Kidney (tissue), 14 donors: Measurements from ENCODE around the gene USP3. TPM values are rescaled to one million over a fixed set of nuclear protein-coding genes. Genes with fewer than 3 reads are reported as not detected.
A peak's percentile ranks its signal among the peaks of the same experiment; 100 is the strongest.

Source experiments
- DNase-seq, 5 donors: peaks; one replicate each; pipeline ENCODE4 v3.0.0-alpha.2; 2013 to 2020
- FAIRE-seq: peaks from 2 replicates; lab custom pipeline; 2012; peaks lifted over from hg19 to GRCh38; lab: Jason Lieb, UNC
- H3K27ac ChIP-seq, 2 donors: one replicate each; pipeline ENCODE4 v1.7.0; 2013; ENCODE audit warnings: low read depth in 2 of 2, low read length in 2 of 2, inconsistent platforms in 1 of 2
- H3K27me3 ChIP-seq: one replicate; pipeline ENCODE4 v1.7.1; 2013; ENCODE audit warnings: low read length, inconsistent platforms; ENCODE audit not compliant: control insufficient read depth, insufficient read depth
- H3K36me3 ChIP-seq, 3 donors: one replicate each; pipeline versions ENCODE4 v1.7.0 to v1.7.1; 2013; ENCODE audit warnings: low read length in 3 of 3, control low read depth in 1 of 3, inconsistent platforms in 1 of 3; ENCODE audit not compliant: insufficient read depth in 3 of 3, control insufficient read depth in 2 of 3
- H3K4me1 ChIP-seq, 3 donors: one replicate each; pipeline versions ENCODE4 v1.7.0 to v1.7.1; 2013; ENCODE audit warnings: low read length in 3 of 3, inconsistent platforms in 1 of 3, low read depth in 1 of 3; ENCODE audit not compliant: control insufficient read depth in 2 of 3, insufficient read depth in 2 of 3
- H3K4me3 ChIP-seq, 3 donors: one replicate each; pipeline versions ENCODE4 v1.7.0 to v1.8.1; 2013; ENCODE audit warnings: low read length in 3 of 3, control low read depth in 1 of 3, inconsistent platforms in 1 of 3
- H3K9ac ChIP-seq, 3 donors: one replicate each; pipeline versions ENCODE4 v1.7.0 to v1.7.1; 2013; ENCODE audit warnings: low read length in 3 of 3, control low read depth in 1 of 3, inconsistent platforms in 1 of 3
- H3K9me3 ChIP-seq, 3 donors: one replicate each; pipeline versions ENCODE4 v1.7.0 to v1.7.1; 2013; ENCODE audit warnings: low read length in 3 of 3, control low read depth in 1 of 3, inconsistent platforms in 1 of 3; ENCODE audit not compliant: control insufficient read depth in 2 of 3, insufficient read depth in 1 of 3
- intact Hi-C: fragments of 100-400 bp; cut with DNase I; formaldehyde crosslinking; loops from one replicate; pipeline ENCODE4 v1.11.1; 2022
- polyA plus RNA-seq: library from polyadenylated mRNA; stranded (reverse); fragments of 350-450 nt; fragmentation: Illumina TruSeq; extraction: RNeasy Lipid Tissue Mini Kit (QIAGEN cat#74804); gene quantifications from one replicate; pipeline ENCODE4 v1.2.3, GENCODE V29; 2014; ENCODE audit warnings: low read depth, low replicate concordance; ENCODE audit not compliant: insufficient read depth
- total RNA-seq: library from RNA; stranded (reverse); fragmentation: NEBNext Ultra II Directional; extraction: Animal tissue kit (Norgen Biotek cat#: 25700); gene quantifications from one replicate; pipeline ENCODE4 v1.2.1, GENCODE V29; 2021
- TF ChIP-seq, protein P1 (sequence below): IDR thresholded peaks from 3 replicates; pipeline ENCODE4 v1.5.1; 2012; ENCODE audit warnings: mild to moderate bottlenecking, moderate library complexity, borderline replicate concordance; ENCODE audit not compliant: insufficient read depth; ENCODE audit errors: extremely low read depth
- donor health status: control.
- donor health status: control.
- donor health status: control.
- donor health status: control.
- donor health status: control.
- donor health status: DM: yes; HTN: yes; CAD: no.
- donor health status: Normal renal cell carcinoma (clear cell type).

The USP3 gene
- total and polyA plus RNA-seq, 2 donors from 2014 or later, result 25.2 to 72.5 TPM

DNA sequence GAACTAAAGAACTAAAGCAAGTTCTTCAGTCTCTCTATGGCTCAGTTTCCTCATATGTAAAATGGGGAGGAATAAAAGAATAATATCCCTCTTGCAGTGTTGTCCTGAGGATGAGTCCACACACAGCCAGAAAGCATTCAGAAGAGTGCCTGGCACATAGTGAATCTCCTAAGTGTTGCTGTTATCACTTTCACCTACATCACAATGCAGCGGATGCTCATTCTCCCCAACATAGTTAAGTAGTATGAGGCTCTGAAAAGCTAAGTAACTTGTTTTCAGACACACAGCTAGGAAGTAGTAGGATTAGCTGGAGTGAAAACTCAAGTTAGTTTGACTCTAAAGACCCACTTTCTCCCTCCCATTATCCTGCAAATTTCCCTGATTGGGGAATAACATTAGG lies 9.1 kb upstream of the USP3 start:
- TF ChIP-seq, protein P1, sequence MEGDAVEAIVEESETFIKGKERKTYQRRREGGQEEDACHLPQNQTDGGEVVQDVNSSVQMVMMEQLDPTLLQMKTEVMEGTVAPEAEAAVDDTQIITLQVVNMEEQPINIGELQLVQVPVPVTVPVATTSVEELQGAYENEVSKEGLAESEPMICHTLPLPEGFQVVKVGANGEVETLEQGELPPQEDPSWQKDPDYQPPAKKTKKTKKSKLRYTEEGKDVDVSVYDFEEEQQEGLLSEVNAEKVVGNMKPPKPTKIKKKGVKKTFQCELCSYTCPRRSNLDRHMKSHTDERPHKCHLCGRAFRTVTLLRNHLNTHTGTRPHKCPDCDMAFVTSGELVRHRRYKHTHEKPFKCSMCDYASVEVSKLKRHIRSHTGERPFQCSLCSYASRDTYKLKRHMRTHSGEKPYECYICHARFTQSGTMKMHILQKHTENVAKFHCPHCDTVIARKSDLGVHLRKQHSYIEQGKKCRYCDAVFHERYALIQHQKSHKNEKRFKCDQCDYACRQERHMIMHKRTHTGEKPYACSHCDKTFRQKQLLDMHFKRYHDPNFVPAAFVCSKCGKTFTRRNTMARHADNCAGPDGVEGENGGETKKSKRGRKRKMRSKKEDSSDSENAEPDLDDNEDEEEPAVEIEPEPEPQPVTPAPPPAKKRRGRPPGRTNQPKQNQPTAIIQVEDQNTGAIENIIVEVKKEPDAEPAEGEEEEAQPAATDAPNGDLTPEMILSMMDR, result no peak
- intact Hi-C loops, result no loop called here
- Histone ChIP-seq H3K36me3 (no peaks in the 10 kb centered on the region), H3K9ac (no peak overlapping the region), H3K4me3 (no peak overlapping the region), H3K27ac (no peak overlapping the region), H3K9me3 (no peaks in the 10 kb centered on the region), H3K27me3 (no peaks in the 10 kb centered on the region), H3K4me1 (peaks cover 0 to 6% (median 2%) of the 10 kb centered on the region in 3 donors)
- DNase-seq (no peak), FAIRE-seq (no peak)

DNA sequence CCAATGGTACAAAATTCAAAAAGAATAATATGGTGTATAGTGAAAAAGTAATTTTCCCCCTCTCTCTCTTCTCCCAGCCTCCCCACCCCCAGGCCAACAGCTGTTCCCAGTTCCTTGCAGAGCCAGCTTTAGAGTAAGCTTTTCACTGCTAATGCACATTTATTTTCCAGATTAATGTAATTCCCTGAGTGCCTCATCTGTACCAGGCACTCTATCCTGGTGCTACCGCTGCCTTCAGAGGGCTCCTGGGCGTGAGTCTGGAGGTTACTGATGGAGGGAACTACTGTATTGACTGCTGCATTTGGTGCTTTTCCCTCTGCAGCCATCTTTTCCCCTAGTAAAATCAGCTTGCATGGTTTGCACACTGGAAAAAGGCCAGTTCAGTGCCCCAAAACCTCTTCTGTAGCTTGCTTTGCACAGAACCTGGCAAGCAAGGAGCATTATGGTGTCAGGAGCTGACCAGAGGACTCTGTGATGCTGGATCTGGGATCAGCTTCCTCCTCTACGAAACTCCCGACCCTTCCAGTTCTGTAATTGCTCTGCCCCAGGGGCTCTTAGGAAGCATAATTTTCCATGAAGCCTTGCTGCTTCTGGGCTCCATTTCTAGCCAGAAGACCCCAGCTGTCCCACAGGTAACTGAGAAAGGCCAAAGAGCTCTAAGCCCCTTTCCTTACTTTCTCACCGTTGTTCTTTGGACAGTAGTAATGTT lies 8.5 kb upstream of the USP3 start:
- TF ChIP-seq, protein P1, result no peak
- no peak overlapping the region for H3K9ac ChIP-seq
- no peaks in the 10 kb centered on the region for H3K27me3 ChIP-seq
- no peaks in the 10 kb centered on the region for H3K36me3 ChIP-seq
- intact Hi-C loops, result no loop called here
- peaks cover 0 to 12% (median 6%) of the 10 kb centered on the region in 3 donors for H3K4me1 ChIP-seq
- DNase-seq (no peak), FAIRE-seq (no peak)
- no peaks in the 10 kb centered on the region for H3K9me3 ChIP-seq
- no peak overlapping the region for H3K27ac ChIP-seq
- no peak overlapping the region for H3K4me3 ChIP-seq

- no peak overlapping the region for H3K9ac ChIP-seq
- H3K27me3 ChIP-seq, result no peaks in the 10 kb centered on the region
- FAIRE-seq (no peak), DNase-seq (no peak)
- no peaks in the 10 kb centered on the region for H3K36me3 ChIP-seq
- TF ChIP-seq, protein P1, result no peak
- peak overlapping the region in 1 of 2 donors; percentile 3 for H3K27ac ChIP-seq
- H3K9me3 ChIP-seq, result no peaks in the 10 kb centered on the region
- intact Hi-C loops, result no loop called here
- H3K4me3 ChIP-seq, result no peak overlapping the region
- H3K4me1 ChIP-seq, result peaks cover 6 to 28% (median 17%) of the 10 kb centered on the region in 3 donors
Measured at GRCh38 chr15:63497642-63498467, 6.5 kb upstream of the USP3 start.
